K562 (cell line): ENCODE measurements around the gene CNKSR3. TPM values are rescaled to one million over a fixed set of nuclear protein-coding genes. Genes with fewer than 3 reads are reported as not detected.

ENCODE experiments used
- ATAC-seq: fragments of 200-7000 bp; cut with Tn5 transposase; 3 replicates; pipeline ENCODE4 v1.9.1; 2020; ENCODE audit warnings: moderate library complexity
- BruUV-seq: library from RNA; stranded (reverse); fragments of 400-500 nt; replicated peaks from 2 replicates; lab custom pipeline; 2021; lab: Mats Ljungman, UMichigan
- CTCF ChIA-PET: fragments of 300-600 bp; formaldehyde crosslinking; extraction: SDS; loops from one replicate; lab custom pipeline; 2021; ENCODE audit warnings: low intra/inter-chr PET ratio; lab: Yijun Ruan, JAX
- POLR2A ChIA-PET: fragments of 300-600, 350-650 bp; sonication (Branson Sonifier 250); formaldehyde crosslinking; extraction: SDS; loops from one replicate; lab custom pipeline; 2021; ENCODE audit warnings: antibody characterized with exemption, inconsistent platforms; lab: Yijun Ruan, JAX
- DNase-seq, 4 experiments: peaks; one replicate each; pipeline versions ENCODE4 v3.0.0 to v3.0.0-alpha.2; 2011 to 2018; ENCODE audit warnings: low spot score in 3 of 4, mixed read lengths in 3 of 4; ENCODE audit errors: extremely low read depth in 1 of 4
- FAIRE-seq: peaks from 2 replicates; lab custom pipeline; 2011; peaks lifted over from hg19 to GRCh38; lab: Jason Lieb, UNC
- H2AFZ ChIP-seq: 2 replicates; pipeline ENCODE4 v1.6.0; 2011; ENCODE audit warnings: low read depth, low read length, control low read depth, inconsistent platforms
- H3K27ac ChIP-seq: fragments of 200-600 bp; 3 replicates; pipeline ENCODE4 v1.8.0; 2011; ENCODE audit warnings: low read depth, mild to moderate bottlenecking, control low read depth, inconsistent platforms, low read length, moderate library complexity, mixed read lengths; ENCODE audit errors: extremely low read depth
- H3K27me3 ChIP-seq, 2 experiments: fragments of 300-600 bp in 1 of 2; 2 replicates in 1 of 2; 3 replicates in 1 of 2; pipeline versions ENCODE4 v1.6.0 to v1.8.0; 2011; ENCODE audit warnings: inconsistent platforms in 2 of 2, low read length in 2 of 2, mild to moderate bottlenecking in 1 of 2, mixed read lengths in 1 of 2, moderate library complexity in 1 of 2; ENCODE audit not compliant: control insufficient read depth in 2 of 2, insufficient read depth in 2 of 2
- H3K36me3 ChIP-seq: fragments of 300-600 bp; 3 replicates; pipeline ENCODE4 v1.8.0; 2011; ENCODE audit warnings: mild to moderate bottlenecking, low read length, inconsistent platforms; ENCODE audit not compliant: control insufficient read depth, insufficient read depth
- H3K4me1 ChIP-seq, 2 experiments: fragments of 200-600 bp in 1 of 2; replicated peaks in 1 of 2; 2 replicates in 1 of 2; 3 replicates in 1 of 2; pipeline versions ENCODE4 v1.5.1 to v1.8.0; 2011; ENCODE audit warnings: inconsistent platforms in 2 of 2, low read length in 2 of 2, mild to moderate bottlenecking in 1 of 2, mixed read lengths in 1 of 2, moderate library complexity in 1 of 2; ENCODE audit not compliant: control insufficient read depth in 2 of 2, insufficient read depth in 2 of 2
- H3K4me2 ChIP-seq: 2 replicates; pipeline ENCODE4 v1.6.1; 2011; ENCODE audit warnings: low read length, control low read depth, inconsistent platforms, mixed read lengths; ENCODE audit not compliant: insufficient read depth
- H3K4me3 ChIP-seq: fragments of 200-600 bp; sonication (generic), shearing (Covaris generic); 2 replicates; pipeline ENCODE4 v1.5.1; 2016; ENCODE audit warnings: control low read depth, inconsistent platforms
- H3K79me2 ChIP-seq: fragments of 200-600 bp; 3 replicates; pipeline ENCODE4 v1.8.0; 2011; ENCODE audit warnings: low read length, inconsistent platforms; ENCODE audit not compliant: control insufficient read depth, insufficient read depth
- H3K9ac ChIP-seq, 2 experiments: 2 replicates each; pipeline versions ENCODE4 v1.6.0 to v1.6.1; 2011; ENCODE audit warnings: low read depth in 2 of 2, low read length in 2 of 2, control low read depth in 1 of 2, inconsistent platforms in 1 of 2, mild to moderate bottlenecking in 1 of 2, mixed read lengths in 1 of 2; ENCODE audit not compliant: insufficient read depth in 1 of 2
- H3K9me1 ChIP-seq: one replicate; pipeline ENCODE4 v1.6.0; 2011; ENCODE audit warnings: inconsistent platforms, mild to moderate bottlenecking, low read length, moderate library complexity; ENCODE audit not compliant: control insufficient read depth, insufficient read depth
- H3K9me3 ChIP-seq: replicated peaks from 2 replicates; pipeline ENCODE4 v1.5.1; 2011; ENCODE audit warnings: low read depth, low read length, inconsistent platforms; ENCODE audit not compliant: control insufficient read depth, insufficient read depth
- H4K20me1 ChIP-seq: replicated peaks from 2 replicates; pipeline ENCODE4 v1.6.1; 2011; ENCODE audit warnings: low read length, inconsistent platforms, mixed read lengths; ENCODE audit not compliant: control insufficient read depth, insufficient read depth
- CBX8 ChIP-seq: fragments of 200-600 bp; sonication (generic); IDR thresholded peaks from 2 replicates; pipeline ENCODE4 v1.6.1; 2012; ENCODE audit warnings: borderline replicate concordance, mixed run types, low read depth, mild to moderate bottlenecking, moderate library complexity, mixed read lengths, low read length, control low read depth, inconsistent platforms; ENCODE audit not compliant: poor library complexity, severe bottlenecking; ENCODE audit errors: extremely low read depth
- ELF1 ChIP-seq: fragments of 200-800 bp; sonication (Bioruptor generic); IDR thresholded peaks from 2 replicates; pipeline ENCODE4 v1.6.1; 2016; ENCODE audit warnings: missing genetic modification characterization, missing compliant biosample characterization
- MTF1 ChIP-seq: fragments of 250-450 bp; sonication (Bioruptor Pico); IDR thresholded peaks from 2 replicates; pipeline ENCODE4 v1.9.0; 2021; ENCODE audit warnings: moderate library complexity, mild to moderate bottlenecking, inconsistent platforms, borderline replicate concordance
- PPARD ChIP-seq: fragments of 250-450 bp; sonication (Bioruptor Pico); IDR thresholded peaks from 2 replicates; pipeline ENCODE4 v1.8.0; 2022; ENCODE audit warnings: inconsistent platforms, mild to moderate bottlenecking, moderate library complexity
- STAT5A ChIP-seq: IDR thresholded peaks from 2 replicates; pipeline ENCODE4 v1.6.1; 2012; ENCODE audit warnings: low read length, inconsistent platforms, borderline replicate concordance
- ZNF75A ChIP-seq: fragments of 450-650 bp; formaldehyde crosslinking; IDR thresholded peaks from 2 replicates; pipeline ENCODE4 v1.4.0; 2020; ENCODE audit warnings: mild to moderate bottlenecking
- ZNF77 ChIP-seq: fragments of 250-450 bp; sonication (Bioruptor Pico); IDR thresholded peaks from 2 replicates; pipeline ENCODE4 v1.5.0; 2020
- WGBS: fragments of 100-300 bp; shearing (Covaris generic); methylation state at CpG from one replicate; pipeline ENCODE4 v1.1.6; 2016; ENCODE audit warnings: low coverage, mixed read lengths; ENCODE audit not compliant: insufficient coverage; ENCODE audit errors: missing lambda C conversion rate; 5-methylcytosine and 5-hydroxymethylcytosine counted together
- in situ Hi-C: fragments of 300-500 bp; cut with MboI; formaldehyde crosslinking; loops from 4 replicates; pipeline ENCODE4 v1.15.0; 2018; ENCODE audit warnings: inconsistent platforms, mixed read lengths
- intact Hi-C: fragments of 100-400 bp; cut with micrococcal nuclease; formaldehyde crosslinking; loops from 2 replicates; pipeline ENCODE4 v1.14.2; 2022
- polyA plus RNA-seq, 8 experiments: library from polyadenylated mRNA; depleted of rRNA in 4 of 8; stranded (reverse) in 5 of 8; unstranded in 3 of 8; fragments of >200 nt; fragmentation: Nextera tagmentation in 2 of 8; fragmentation: Illumina TruSeq in 1 of 8; extraction: Ambion mirVana in 2 of 8; extraction: Trizol in 1 of 8; gene quantifications; 2 replicates each; pipeline versions ENCODE4 v1.2.1 to v1.2.3, GENCODE V29; 2011 to 2014; ENCODE audit warnings: inconsistent platforms in 1 of 8, missing spikeins in 1 of 8
- total RNA-seq, 7 experiments: library from RNA; depleted of rRNA in 6 of 7; stranded (reverse); fragments of >200 nt in 6 of 7; fragmentation: Illumina TruSeq in 2 of 7; extraction: Trizol in 2 of 7; gene quantifications; 2 replicates each; pipeline versions ENCODE4 v1.2.1 to v1.2.3, GENCODE V29; 2011 to 2021; ENCODE audit warnings: low replicate concordance in 1 of 7
- TF ChIP-seq, protein P1 (sequence below): fragments of 450-650 bp; conservative IDR thresholded peaks from 2 replicates; pipeline ENCODE4 v1.6.1; 2016; ENCODE audit warnings: missing genetic modification characterization, low read depth, mild to moderate bottlenecking, missing compliant biosample characterization, moderate library complexity
- TF ChIP-seq, protein P2 (sequence below), 2 experiments: fragments of 450-650 bp; IDR thresholded peaks; 2 replicates each; pipeline ENCODE4 v1.6.1; 2018; ENCODE audit warnings: mild to moderate bottlenecking in 2 of 2, low read depth in 1 of 2; ENCODE audit not compliant: partially characterized antibody in 2 of 2
- TF ChIP-seq, protein P3 (sequence below): fragments of 450-650 bp; formaldehyde crosslinking; conservative IDR thresholded peaks from 2 replicates; pipeline ENCODE4 v1.4.0; 2022; ENCODE audit warnings: mild to moderate bottlenecking, missing genetic modification characterization

The CNKSR3 gene
- total and polyA plus RNA-seq, 9 of the 15 experiments (the other 6 are each of a cell fraction or from before 2014, with no cell fraction given) = 4.5 to 29.6 (median 9.5) TPM

DNA sequence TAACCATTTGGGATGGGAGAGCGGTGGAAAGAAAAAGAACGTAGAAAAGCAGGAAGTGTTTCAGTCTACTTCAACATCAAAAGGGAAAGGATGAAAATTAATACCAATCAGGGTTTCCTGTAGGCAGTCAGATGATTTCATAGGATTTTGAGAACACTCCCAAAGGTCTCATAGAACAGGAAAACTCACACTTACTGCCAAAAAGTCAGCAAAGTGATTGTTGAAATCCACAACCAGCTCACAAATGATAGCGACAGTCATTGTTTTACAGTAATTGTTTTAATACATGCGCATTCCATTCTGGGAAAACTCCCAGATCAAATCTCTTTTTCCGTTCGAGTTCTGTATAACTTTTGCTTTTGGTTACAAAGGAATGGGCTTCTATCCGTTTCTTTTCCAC, 5.3 kb upstream of the CNKSR3 start:
- BruUV-seq = no TSS peak
- ChIA-PET POLR2A (interaction anchor here (0.6 to 1.4 kb wide), 3 partner anchors 10 to 100 kb away, joined by 3 to 5 read pairs (median 4); no protein-coding TSS in a partner anchor), CTCF (no interaction called here)
- FAIRE-seq = no peak
- in situ Hi-C loops = loop anchor here (25.0 kb wide), 1 partner anchor 1529 kb away; the partner anchor contains the start of gene FBXO5
- Histone ChIP-seq H3K9ac (no peak overlapping the region), H3K9me3 (no peaks in the 10 kb centered on the region), H2AFZ (peak overlapping the region; percentile 67; the same call in 1 of the 2 replicates), H3K27me3 (no peaks in the 10 kb centered on the region), H3K9me1 (no peaks in the 10 kb centered on the region), H3K4me3 (no peak overlapping the region), H3K4me1 (peaks cover 6 to 43% of the 10 kb centered on the region in 2 experiments; a peak in 4 of 5 replicates), H3K79me2 (peaks cover 2% of the 10 kb centered on the region; the same call in 1 of the 3 replicates), H3K36me3 (no peaks in the 10 kb centered on the region), H3K27ac (no peak overlapping the region), H4K20me1 (no peaks in the 10 kb centered on the region), H3K4me2 (no peak overlapping the region)
- no peak for TF ChIP-seq PPARD
- no peak for TF ChIP-seq STAT5A
- TF ChIP-seq MTF1 (CRISPR knock-in tag) = no peak
- no peak for TF ChIP-seq CBX8
- TF ChIP-seq, protein P1, sequence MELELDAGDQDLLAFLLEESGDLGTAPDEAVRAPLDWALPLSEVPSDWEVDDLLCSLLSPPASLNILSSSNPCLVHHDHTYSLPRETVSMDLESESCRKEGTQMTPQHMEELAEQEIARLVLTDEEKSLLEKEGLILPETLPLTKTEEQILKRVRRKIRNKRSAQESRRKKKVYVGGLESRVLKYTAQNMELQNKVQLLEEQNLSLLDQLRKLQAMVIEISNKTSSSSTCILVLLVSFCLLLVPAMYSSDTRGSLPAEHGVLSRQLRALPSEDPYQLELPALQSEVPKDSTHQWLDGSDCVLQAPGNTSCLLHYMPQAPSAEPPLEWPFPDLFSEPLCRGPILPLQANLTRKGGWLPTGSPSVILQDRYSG = no peak
- TF ChIP-seq ZNF77 (CRISPR knock-in tag) = no peak
- TF ChIP-seq, protein P2, sequence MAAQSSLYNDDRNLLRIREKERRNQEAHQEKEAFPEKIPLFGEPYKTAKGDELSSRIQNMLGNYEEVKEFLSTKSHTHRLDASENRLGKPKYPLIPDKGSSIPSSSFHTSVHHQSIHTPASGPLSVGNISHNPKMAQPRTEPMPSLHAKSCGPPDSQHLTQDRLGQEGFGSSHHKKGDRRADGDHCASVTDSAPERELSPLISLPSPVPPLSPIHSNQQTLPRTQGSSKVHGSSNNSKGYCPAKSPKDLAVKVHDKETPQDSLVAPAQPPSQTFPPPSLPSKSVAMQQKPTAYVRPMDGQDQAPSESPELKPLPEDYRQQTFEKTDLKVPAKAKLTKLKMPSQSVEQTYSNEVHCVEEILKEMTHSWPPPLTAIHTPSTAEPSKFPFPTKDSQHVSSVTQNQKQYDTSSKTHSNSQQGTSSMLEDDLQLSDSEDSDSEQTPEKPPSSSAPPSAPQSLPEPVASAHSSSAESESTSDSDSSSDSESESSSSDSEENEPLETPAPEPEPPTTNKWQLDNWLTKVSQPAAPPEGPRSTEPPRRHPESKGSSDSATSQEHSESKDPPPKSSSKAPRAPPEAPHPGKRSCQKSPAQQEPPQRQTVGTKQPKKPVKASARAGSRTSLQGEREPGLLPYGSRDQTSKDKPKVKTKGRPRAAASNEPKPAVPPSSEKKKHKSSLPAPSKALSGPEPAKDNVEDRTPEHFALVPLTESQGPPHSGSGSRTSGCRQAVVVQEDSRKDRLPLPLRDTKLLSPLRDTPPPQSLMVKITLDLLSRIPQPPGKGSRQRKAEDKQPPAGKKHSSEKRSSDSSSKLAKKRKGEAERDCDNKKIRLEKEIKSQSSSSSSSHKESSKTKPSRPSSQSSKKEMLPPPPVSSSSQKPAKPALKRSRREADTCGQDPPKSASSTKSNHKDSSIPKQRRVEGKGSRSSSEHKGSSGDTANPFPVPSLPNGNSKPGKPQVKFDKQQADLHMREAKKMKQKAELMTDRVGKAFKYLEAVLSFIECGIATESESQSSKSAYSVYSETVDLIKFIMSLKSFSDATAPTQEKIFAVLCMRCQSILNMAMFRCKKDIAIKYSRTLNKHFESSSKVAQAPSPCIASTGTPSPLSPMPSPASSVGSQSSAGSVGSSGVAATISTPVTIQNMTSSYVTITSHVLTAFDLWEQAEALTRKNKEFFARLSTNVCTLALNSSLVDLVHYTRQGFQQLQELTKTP (IDR thresholded peaks at IDR 0.05; ENCODE audit: low read depth in 1 of 2, partially characterized antibody in 2 of 2) = no peak
- TF ChIP-seq ELF1 (tag) = no peak
- TF ChIP-seq, protein P3, sequence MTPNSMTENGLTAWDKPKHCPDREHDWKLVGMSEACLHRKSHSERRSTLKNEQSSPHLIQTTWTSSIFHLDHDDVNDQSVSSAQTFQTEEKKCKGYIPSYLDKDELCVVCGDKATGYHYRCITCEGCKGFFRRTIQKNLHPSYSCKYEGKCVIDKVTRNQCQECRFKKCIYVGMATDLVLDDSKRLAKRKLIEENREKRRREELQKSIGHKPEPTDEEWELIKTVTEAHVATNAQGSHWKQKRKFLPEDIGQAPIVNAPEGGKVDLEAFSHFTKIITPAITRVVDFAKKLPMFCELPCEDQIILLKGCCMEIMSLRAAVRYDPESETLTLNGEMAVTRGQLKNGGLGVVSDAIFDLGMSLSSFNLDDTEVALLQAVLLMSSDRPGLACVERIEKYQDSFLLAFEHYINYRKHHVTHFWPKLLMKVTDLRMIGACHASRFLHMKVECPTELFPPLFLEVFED = no peak
- no peak for TF ChIP-seq ZNF75A
- ATAC-seq = no peak
- intact Hi-C loops = no loop called here
- no peak for DNase-seq
- WGBS = 50% methylated on average over 7 of the region's 7 CpGs
